ENCODE results near the gene IP6K1. TPM values are rescaled to one million over a fixed set of nuclear protein-coding genes. Genes with fewer than 3 reads are reported as not detected.
A peak's percentile ranks its signal among the peaks of the same experiment; 100 is the strongest.

Gene IP6K1
- total RNA-seq, 1 donor from 2014 or later: 39.5 TPM

GRCh38 chr3:49723296-49723627 is 63.1 kb downstream of the IP6K1 start:
- H3K27ac ChIP-seq: peak overlapping the region; percentile 99
- H3K9me3 ChIP-seq: no peaks in the 10 kb centered on the region
- H3K4me1 ChIP-seq: peaks cover 28% of the 10 kb centered on the region
- H3K36me3 ChIP-seq: peaks cover 36% of the 10 kb centered on the region
- H3K27me3 ChIP-seq: no peaks in the 10 kb centered on the region
- no peak for TF ChIP-seq CTCF (IDR thresholded peaks at IDR 0.05)
- peak overlapping the region; percentile 99 for H3K4me3 ChIP-seq
- intact Hi-C loops (cut with DNase I): no loop called here
- peak; percentile 88 for DNase-seq
- peak; percentile 22 for ATAC-seq

GRCh38 chr3:49722896-49723295 is 63.4 kb downstream of the IP6K1 start:
- Histone ChIP-seq H3K4me3 (peak overlapping the region; percentile 99), H3K4me1 (peaks cover 28% of the 10 kb centered on the region), H3K27me3 (no peaks in the 10 kb centered on the region), H3K27ac (peak overlapping the region; percentile 99), H3K36me3 (peaks cover 34% of the 10 kb centered on the region), H3K9me3 (no peaks in the 10 kb centered on the region)
- peak; percentile 63 for DNase-seq
- TF ChIP-seq CTCF (IDR thresholded peaks at IDR 0.05): no peak
- ATAC-seq: no peak
- intact Hi-C loops (cut with DNase I): no loop called here

GRCh38 chr3:49721896-49722781 is 64.2 kb downstream of the IP6K1 start:
- ATAC-seq (no peak), DNase-seq (peak; percentile 67)
- Histone ChIP-seq H3K36me3 (peaks cover 26% of the 10 kb centered on the region), H3K4me3 (peak overlapping the region; percentile 99), H3K4me1 (peaks cover 28% of the 10 kb centered on the region), H3K27ac (peak overlapping the region; percentile 99), H3K27me3 (no peaks in the 10 kb centered on the region), H3K9me3 (no peaks in the 10 kb centered on the region)
- no peak for TF ChIP-seq CTCF (IDR thresholded peaks at IDR 0.05)
- intact Hi-C loops (cut with DNase I): no loop called here

- intact Hi-C loops (cut with DNase I): no loop called here
- ATAC-seq: no peak
- peaks cover 28% of the 10 kb centered on the region for H3K4me1 ChIP-seq
Measured at GRCh38 chr3:49721596-49721895, 64.8 kb downstream of the IP6K1 start.

GRCh38 chr3:49720855-49721595 is 65.3 kb downstream of the IP6K1 start:
- DNase-seq: peak; percentile 39
- no peak overlapping the region for H3K4me3 ChIP-seq
- H3K27ac ChIP-seq: no peak overlapping the region
- intact Hi-C loops (cut with DNase I): no loop called here
- no peaks in the 10 kb centered on the region for H3K27me3 ChIP-seq
- ATAC-seq: no peak
- H3K9me3 ChIP-seq: no peaks in the 10 kb centered on the region
- TF ChIP-seq CTCF (IDR thresholded peaks at IDR 0.05): no peak
- H3K36me3 ChIP-seq: peaks cover 20% of the 10 kb centered on the region
- peaks cover 28% of the 10 kb centered on the region for H3K4me1 ChIP-seq

More at GRCh38 chr3:49721596-49721895, 64.8 kb downstream of the IP6K1 start:
- no peaks in the 10 kb centered on the region for H3K9me3 ChIP-seq
- no peak for TF ChIP-seq CTCF (IDR thresholded peaks at IDR 0.05)
- DNase-seq: no peak
- H3K27ac ChIP-seq: no peak overlapping the region
- H3K4me3 ChIP-seq: no peak overlapping the region
- H3K36me3 ChIP-seq: peaks cover 20% of the 10 kb centered on the region
- no peaks in the 10 kb centered on the region for H3K27me3 ChIP-seq

Data from upper lobe of right lung (tissue), 1 donor.